ENCODE results near the gene PBX2.

The PBX2 gene

DNA sequence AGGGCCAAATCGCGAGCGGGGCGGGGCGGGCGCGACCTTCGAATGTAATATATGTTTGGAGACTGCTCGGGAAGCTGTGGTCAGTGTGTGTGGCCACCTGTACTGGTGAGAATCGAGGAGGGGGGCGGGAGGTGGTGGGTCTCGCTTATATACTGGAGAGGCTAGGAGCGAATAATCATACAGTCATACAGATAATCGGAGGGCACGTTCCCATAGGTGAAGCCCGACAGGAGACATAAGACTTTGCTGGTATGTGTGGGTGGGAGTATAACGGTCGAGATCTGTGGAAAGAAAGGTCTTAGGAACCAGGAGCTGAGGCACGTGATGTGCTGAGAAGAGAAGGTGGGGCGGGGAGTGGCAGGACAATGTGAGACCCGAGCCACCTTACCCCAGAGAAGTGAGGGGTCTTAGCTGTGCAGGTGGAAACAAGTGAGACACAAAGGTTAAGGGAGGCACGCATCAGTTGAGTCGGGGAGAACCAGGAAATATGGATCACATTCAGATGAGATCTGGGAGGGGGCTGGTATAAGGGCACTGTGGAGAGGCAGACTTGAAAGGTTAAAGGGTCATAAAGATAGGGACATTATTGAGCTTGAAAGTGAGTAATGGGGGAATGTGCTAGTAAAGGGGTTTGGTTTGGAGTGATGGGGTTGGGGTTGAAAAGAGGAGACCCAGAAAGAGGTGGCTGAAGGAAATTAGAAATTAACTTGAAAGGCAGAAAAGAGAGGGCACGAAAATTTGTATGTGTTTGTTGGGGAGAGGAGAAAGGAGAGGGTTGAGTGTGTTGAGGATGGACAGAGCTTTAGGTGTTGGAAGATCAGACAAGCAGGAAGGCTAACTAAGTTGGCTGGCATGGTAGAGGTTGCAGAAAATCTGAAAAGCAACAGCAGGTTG is 11.2 kb downstream of the PBX2 start:
- POLR2A ChIA-PET: interaction anchor here (0.7 to 1.7 kb wide), 2 partner anchors 16 to 69 kb away, joined by 3 to 8 read pairs; no protein-coding TSS in a partner anchor
- peak overlapping the region; percentile 97 for H3K4me3 ChIP-seq (ENCODE audit: low read depth, low read length)
- DNase-seq (ENCODE audit: low read depth, low spot score): no peak
- CTCF ChIA-PET: interaction anchor here (1.1 to 2.0 kb wide), 4 partner anchors 12 to 62 kb away, joined by 3 to 8 read pairs (median 6); no protein-coding TSS in a partner anchor
- TF ChIP-seq, protein P1, sequence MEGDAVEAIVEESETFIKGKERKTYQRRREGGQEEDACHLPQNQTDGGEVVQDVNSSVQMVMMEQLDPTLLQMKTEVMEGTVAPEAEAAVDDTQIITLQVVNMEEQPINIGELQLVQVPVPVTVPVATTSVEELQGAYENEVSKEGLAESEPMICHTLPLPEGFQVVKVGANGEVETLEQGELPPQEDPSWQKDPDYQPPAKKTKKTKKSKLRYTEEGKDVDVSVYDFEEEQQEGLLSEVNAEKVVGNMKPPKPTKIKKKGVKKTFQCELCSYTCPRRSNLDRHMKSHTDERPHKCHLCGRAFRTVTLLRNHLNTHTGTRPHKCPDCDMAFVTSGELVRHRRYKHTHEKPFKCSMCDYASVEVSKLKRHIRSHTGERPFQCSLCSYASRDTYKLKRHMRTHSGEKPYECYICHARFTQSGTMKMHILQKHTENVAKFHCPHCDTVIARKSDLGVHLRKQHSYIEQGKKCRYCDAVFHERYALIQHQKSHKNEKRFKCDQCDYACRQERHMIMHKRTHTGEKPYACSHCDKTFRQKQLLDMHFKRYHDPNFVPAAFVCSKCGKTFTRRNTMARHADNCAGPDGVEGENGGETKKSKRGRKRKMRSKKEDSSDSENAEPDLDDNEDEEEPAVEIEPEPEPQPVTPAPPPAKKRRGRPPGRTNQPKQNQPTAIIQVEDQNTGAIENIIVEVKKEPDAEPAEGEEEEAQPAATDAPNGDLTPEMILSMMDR (IDR thresholded peaks at IDR 0.05; ENCODE audit: insufficient read depth, low read length, missing control alignments): no peak

DNA sequence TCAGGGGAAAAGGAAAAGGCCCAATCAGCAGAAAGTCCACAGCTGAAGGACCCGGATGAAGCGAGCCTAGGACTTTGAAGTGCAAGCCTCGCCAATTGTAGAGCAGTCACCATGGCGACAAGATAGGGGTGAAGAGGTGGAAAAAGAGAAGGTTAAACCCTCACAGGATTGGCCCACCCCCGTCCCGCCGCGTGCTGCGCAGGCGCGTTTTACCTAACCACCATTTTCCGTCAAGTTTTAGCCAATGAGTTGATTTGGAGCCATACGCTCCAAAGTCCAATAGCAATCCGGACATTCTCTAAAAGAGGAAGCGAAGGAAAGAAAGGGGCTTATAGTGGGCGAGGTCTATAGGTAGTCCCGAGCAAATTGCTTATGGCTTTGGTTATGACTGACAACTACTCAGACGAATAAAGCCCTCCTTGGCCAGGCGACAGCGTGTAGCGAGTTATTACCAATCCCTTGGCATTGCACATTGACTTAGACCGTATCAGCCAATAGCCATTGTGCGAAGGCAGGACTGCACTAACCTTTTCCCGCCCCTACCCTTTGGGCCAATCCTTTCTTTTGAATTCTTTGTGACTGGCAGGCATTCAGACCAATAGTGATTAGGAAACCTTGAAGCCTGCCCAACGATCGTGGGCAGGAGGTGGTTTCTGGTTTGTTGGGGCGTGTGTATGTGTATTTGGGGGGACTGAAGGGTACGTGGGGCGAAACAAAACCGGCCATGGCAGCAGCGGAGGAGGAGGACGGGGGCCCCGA is 12.0 kb downstream of the PBX2 start, which contains the start of gene RNF5:
Gene RNF5 (plus strand): TSS at position 618 of the 759 bp plus-strand sequence. CDS start 107 bp downstream, at position 725.
- ChIA-PET CTCF (interaction anchor here (1.3 to 2.1 kb wide), 3 partner anchors 15 to 60 kb away, joined by 4 to 6 read pairs (median 5); partner anchors contain the start of gene GPSM3), POLR2A (interaction anchor here (0.9 to 2.4 kb wide), 5 partner anchors 17 to 794 kb away, joined by 4 to 8 read pairs (median 7); partner anchors contain the start of genes ATF6B and FKBPL)
- DNase-seq (ENCODE audit: low read depth, low spot score): peak; percentile 100
- TF ChIP-seq, protein P1 (IDR thresholded peaks at IDR 0.05; ENCODE audit: insufficient read depth, low read length, missing control alignments): no peak
- H3K4me3 ChIP-seq (ENCODE audit: low read depth, low read length): peak within 1 kb of the TSS; percentile 97

DNA sequence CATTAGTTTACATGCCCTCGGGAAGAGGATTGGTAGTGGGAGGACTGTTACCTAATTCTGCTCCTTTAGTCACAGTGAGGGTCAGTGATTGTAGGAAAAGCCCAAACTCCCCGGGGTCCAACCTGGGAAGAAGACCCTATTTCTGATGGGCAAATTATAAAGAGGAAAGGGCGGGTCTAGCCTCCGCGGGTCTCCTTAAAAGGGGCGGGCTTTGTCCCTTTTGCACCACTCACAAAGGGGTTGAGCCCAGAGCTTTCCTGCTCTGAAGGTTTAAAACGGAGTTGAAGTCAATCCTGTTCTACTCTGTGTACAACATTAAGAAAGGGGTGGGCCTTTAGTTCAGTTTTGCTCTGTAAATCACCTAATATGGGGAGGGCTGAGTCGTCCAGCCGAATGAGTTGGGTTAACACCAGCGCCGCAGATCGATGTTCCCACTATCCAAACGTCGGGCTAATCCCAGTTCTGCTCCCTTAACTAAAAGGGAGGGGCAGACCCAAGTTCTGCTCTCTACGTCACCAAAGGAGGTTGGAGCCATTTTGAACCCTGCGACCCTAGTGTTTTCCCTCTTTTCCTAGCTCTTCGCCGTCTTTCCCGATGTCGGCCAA is 12.7 kb downstream of the PBX2 start:
- TF ChIP-seq, protein P1 (IDR thresholded peaks at IDR 0.05; ENCODE audit: insufficient read depth, low read length, missing control alignments): no peak
- peak overlapping the region; percentile 97 for H3K4me3 ChIP-seq (ENCODE audit: low read depth, low read length)
- DNase-seq (ENCODE audit: low read depth, low spot score): no peak
- ChIA-PET CTCF (interaction anchor here (1.4 to 2.1 kb wide), 3 partner anchors 12 to 60 kb away, joined by 4 to 6 read pairs (median 5); partner anchors contain the start of genes GPSM3 and PBX2), POLR2A (interaction anchor here (0.9 to 2.4 kb wide), 5 partner anchors 18 to 795 kb away, joined by 4 to 8 read pairs (median 7); partner anchors contain the start of genes ATF6B and FKBPL)

DNA sequence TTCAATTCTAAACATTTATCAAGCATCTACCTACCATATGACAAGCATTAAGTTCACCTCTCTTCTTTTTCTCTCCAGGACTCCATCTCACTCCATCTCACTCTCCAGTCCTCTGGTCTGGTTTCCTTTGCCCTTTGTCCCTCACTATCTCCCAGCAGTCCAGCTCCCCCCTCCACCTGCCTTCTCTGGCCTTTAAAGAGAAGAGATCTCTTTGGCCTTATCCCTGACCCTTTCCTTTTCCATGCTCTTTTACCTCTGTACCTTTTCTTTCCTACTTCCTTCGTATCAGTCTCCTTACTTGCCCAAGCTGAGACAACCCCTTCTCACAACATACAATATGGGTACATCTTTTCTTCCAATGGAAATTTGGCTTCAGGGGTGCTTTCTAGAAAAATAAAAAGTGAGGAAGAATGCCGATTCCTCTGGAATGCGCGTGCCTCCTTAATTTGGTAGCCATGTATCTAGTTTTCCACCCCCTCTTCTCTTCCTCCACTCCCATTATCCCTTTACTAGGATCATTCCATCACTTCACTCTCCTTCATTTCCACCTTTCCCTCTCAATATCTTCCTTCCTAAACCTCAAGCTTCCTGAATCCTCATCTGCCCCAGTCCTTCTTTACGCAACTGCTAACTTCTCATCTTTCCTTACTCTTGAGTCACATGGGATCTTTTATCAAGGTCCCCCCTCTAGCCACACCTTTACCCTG is 13.4 kb downstream of the PBX2 start:
- DNase-seq (ENCODE audit: low read depth, low spot score): no peak
- POLR2A ChIA-PET: interaction anchor here (0.6 to 2.4 kb wide), 6 partner anchors 19 to 795 kb away, joined by 3 to 8 read pairs (median 6); partner anchors contain the start of genes ATF6B and FKBPL
- CTCF ChIA-PET: interaction anchor here (1.0 to 2.1 kb wide), 4 partner anchors 13 to 59 kb away, joined by 4 to 7 read pairs (median 6); partner anchors contain the start of genes GPSM3 and PBX2
- peak overlapping the region; percentile 97 for H3K4me3 ChIP-seq (ENCODE audit: low read depth, low read length)
- TF ChIP-seq, protein P1 (IDR thresholded peaks at IDR 0.05; ENCODE audit: insufficient read depth, low read length, missing control alignments): no peak

DNA sequence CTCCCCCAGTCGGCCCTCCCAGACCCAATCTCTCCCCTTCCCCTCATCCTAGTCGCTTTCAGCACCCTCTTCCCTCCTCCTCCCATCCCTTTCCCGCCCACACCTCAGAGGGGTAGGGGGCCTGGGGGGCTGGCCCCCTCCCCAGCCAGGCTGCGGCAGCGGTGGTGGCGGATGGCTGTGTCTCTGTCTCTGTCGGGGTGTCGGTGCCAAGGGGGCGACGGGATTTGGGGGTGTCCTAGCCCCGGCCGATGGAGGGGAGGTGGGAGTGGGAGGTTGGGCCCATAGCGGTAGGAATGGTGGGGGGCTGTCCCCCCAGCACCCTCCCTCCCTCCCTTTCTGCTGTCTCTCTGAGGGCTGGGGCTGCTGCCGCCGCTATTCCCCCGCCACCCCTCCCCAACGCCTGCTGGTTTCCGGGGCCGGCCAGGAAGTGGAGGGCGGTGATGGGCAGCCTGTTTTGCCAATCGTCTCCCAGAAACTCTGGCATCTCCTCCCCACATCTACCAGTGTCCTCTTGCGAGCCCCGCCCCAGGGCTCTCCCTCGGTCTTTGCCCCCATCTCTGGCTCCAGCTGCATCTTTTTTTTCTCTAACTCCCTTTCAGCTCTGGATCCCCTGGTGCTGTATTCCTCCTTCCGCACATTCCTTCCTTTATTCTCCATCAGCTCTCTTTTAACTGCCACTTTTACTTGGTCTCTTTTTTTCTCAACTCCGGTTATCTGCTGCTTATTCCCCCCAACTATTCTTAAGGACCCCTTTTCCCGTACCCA is 14.1 kb downstream of the PBX2 start, which contains the start of gene AGPAT1:
Gene AGPAT1 (minus strand): TSS at position 374 of the 765 bp plus-strand sequence. CDS start 4,588 bp downstream, outside the sequence.
- ChIA-PET CTCF (interaction anchor here (1.0 to 2.1 kb wide), 3 partner anchors 14 to 57 kb away, joined by 5 to 7 read pairs (median 6); partner anchors contain the start of genes GPSM3 and PBX2), POLR2A (interaction anchor here (0.6 to 2.4 kb wide), 4 partner anchors 19 to 796 kb away, joined by 3 to 8 read pairs (median 6); partner anchors contain the start of gene FKBPL)
- TF ChIP-seq, protein P1 (IDR thresholded peaks at IDR 0.05; ENCODE audit: insufficient read depth, low read length, missing control alignments): no peak
- H3K4me3 ChIP-seq (ENCODE audit: low read depth, low read length): peak within 1 kb of the TSS; percentile 97
- DNase-seq (ENCODE audit: low read depth, low spot score): peak; percentile 82
